Transverse colon (tissue), 4 donors: Measurements from ENCODE around the gene SLC22A23. TPM values are rescaled to one million over a fixed set of nuclear protein-coding genes. Genes with fewer than 3 reads are reported as not detected.

Experiments used
- DNase-seq: peaks from one replicate; pipeline ENCODE4 v3.0.0-alpha.2; 2019
- H3K27ac ChIP-seq, 4 donors: fragments of 200-600 bp; sonication (generic); 2 replicates each; pipeline ENCODE4 v1.5.1; 2016 to 2018; ENCODE audit warnings: inconsistent platforms in 4 of 4
- H3K27me3 ChIP-seq: fragments of 200-600 bp; sonication (generic); 2 replicates; pipeline ENCODE4 v1.5.1; 2017; ENCODE audit warnings: inconsistent platforms
- H3K36me3 ChIP-seq, 4 donors: fragments of 200-600 bp; sonication (generic); 2 replicates each; pipeline ENCODE4 v1.5.1; 2017 to 2019; ENCODE audit warnings: inconsistent platforms in 4 of 4
- H3K4me1 ChIP-seq, 4 donors: fragments of 200-600 bp; sonication (generic); 2 replicates each; pipeline ENCODE4 v1.5.1; 2017 to 2020; ENCODE audit warnings: inconsistent platforms in 4 of 4
- H3K4me3 ChIP-seq, 4 donors: fragments of 200-600 bp; sonication (generic); 1 replicate in 1 of 4; 2 replicates in 3 of 4; pipeline versions ENCODE4 v1.5.1 to v1.6.1; 2017 to 2019; ENCODE audit warnings: inconsistent platforms in 4 of 4
- H3K9me3 ChIP-seq, 2 donors: fragments of 200-600 bp; sonication (generic); 2 replicates each; pipeline ENCODE4 v1.5.1; 2017 to 2019; ENCODE audit warnings: inconsistent platforms in 2 of 2
- CTCF ChIP-seq, 5 experiments: fragments of 200-600 bp in 3 of 5; fragments of 450-650 bp in 2 of 5; sonication (generic) in 3 of 5; IDR thresholded peaks; 1 replicate in 2 of 5; 2 replicates in 3 of 5; pipeline ENCODE4 v1.5.1; 2016 to 2017; ENCODE audit warnings: antibody characterized with exemption in 5 of 5, inconsistent platforms in 3 of 5, mild to moderate bottlenecking in 2 of 5, moderate library complexity in 1 of 5
- EP300 ChIP-seq: sonication (generic); formaldehyde crosslinking; IDR thresholded peaks from one replicate; pipeline ENCODE4 v1.6.1; 2017; ENCODE audit warnings: antibody characterized with exemption, low read depth
- POLR2A ChIP-seq: fragments of 450-650 bp; IDR thresholded peaks from one replicate; pipeline ENCODE4 v1.6.1; 2016; ENCODE audit warnings: antibody characterized with exemption, mild to moderate bottlenecking, moderate library complexity
- POLR2AphosphoS5 ChIP-seq, 3 donors: sonication (generic); formaldehyde crosslinking; IDR thresholded peaks; one replicate each; pipeline ENCODE4 v1.6.1; 2016; ENCODE audit warnings: antibody characterized with exemption in 3 of 3
- WGBS, 2 donors: methylation state at CpG; one replicate each; pipeline ENCODE4 v1.1.5; 2018; ENCODE audit warnings: low coverage in 1 of 2; 5-methylcytosine and 5-hydroxymethylcytosine counted together
- in situ Hi-C, 4 donors: fragments of 200-750 bp; cut with MboI; loops; one replicate each; pipeline versions ENCODE4 v1.15.0 to v1.15.1; 2017; ENCODE audit warnings: low sequenced_read_pairs in 3 of 4, low pct_ligation_motif_present in 1 of 4, low pct_unique_long_range_greater_than_20kb in 1 of 4
- intact Hi-C: fragments of 100-400 bp; cut with DNase I; formaldehyde crosslinking; loops from one replicate; pipeline ENCODE4 v1.15.1; 2023; ENCODE audit warnings: low total_unique reads
- total RNA-seq, 4 donors: library from RNA; depleted of rRNA; stranded (reverse); fragments of >200 nt; gene quantifications; one replicate each; pipeline ENCODE4 v1.1.0, GENCODE V29; 2016

SLC22A23 gene
- total RNA-seq, 4 donors from 2014 or later: 96.1 to 161 (median 117) TPM

- Histone ChIP-seq H3K9me3 (no peaks in the 10 kb centered on the region), H3K27ac (no peak overlapping the region), H3K4me3 (no peak overlapping the region), H3K4me1 (no peaks in the 10 kb centered on the region), H3K36me3 (no peaks in the 10 kb centered on the region), H3K27me3 (no peaks in the 10 kb centered on the region)
- DNase-seq: no peak
- TF ChIP-seq CTCF (IDR thresholded peaks at IDR 0.05): no peak
- no peak for TF ChIP-seq POLR2A
- no peak for TF ChIP-seq POLR2AphosphoS5 (IDR thresholded peaks at IDR 0.05)
- TF ChIP-seq EP300: no peak
- intact Hi-C loops (no loop called here), in situ Hi-C loops (loop anchor here in 3 of 4 donors (25.0 kb wide), 2 partner anchors 181 to 269 kb away; no protein-coding TSS in a partner anchor)
- 42 to 67% methylated on average over 1 of the region's 1 CpG for WGBS, 2 donors
Observed at GRCh38 chr6:3467996-3468395, 11.1 kb upstream of the SLC22A23 start.

- Histone ChIP-seq H3K4me3 (no peak overlapping the region), H3K36me3 (no peaks in the 10 kb centered on the region), H3K9me3 (no peaks in the 10 kb centered on the region), H3K4me1 (no peaks in the 10 kb centered on the region), H3K27me3 (no peaks in the 10 kb centered on the region), H3K27ac (no peak overlapping the region)
- no peak for DNase-seq
- 82 to 87% methylated on average over 6 of the region's 6 CpGs for WGBS, 2 donors
- in situ Hi-C loops (loop anchor here in 3 of 4 donors (25.0 kb wide), 2 partner anchors 179 to 271 kb away; no protein-coding TSS in a partner anchor), intact Hi-C loops (no loop called here)
- no peak for TF ChIP-seq EP300
- no peak for TF ChIP-seq POLR2A
- no peak for TF ChIP-seq CTCF (IDR thresholded peaks at IDR 0.05)
- TF ChIP-seq POLR2AphosphoS5 (IDR thresholded peaks at IDR 0.05): no peak
Observed at GRCh38 chr6:3466488-3467219, 9.8 kb upstream of the SLC22A23 start.

- H3K4me3 ChIP-seq: no peak overlapping the region
- TF ChIP-seq POLR2A (no peak), POLR2AphosphoS5 (IDR thresholded peaks at IDR 0.05) (no peak), CTCF (IDR thresholded peaks at IDR 0.05) (no peak), EP300 (no peak)
- H3K27ac ChIP-seq: no peak overlapping the region
- peaks cover 0 to 14% (median 6%) of the 10 kb centered on the region in 4 donors for H3K4me1 ChIP-seq
- no peak for DNase-seq
- 75% methylated on average over 1 of the region's 1 CpG; no CpG with 5 or more reads in 1 of the 2 donors for WGBS, 2 donors
- in situ Hi-C loops (loop anchor here in 3 of 4 donors (25.0 kb wide), 2 partner anchors 173 to 277 kb away; no protein-coding TSS in a partner anchor), intact Hi-C loops (no loop called here)
- H3K9me3 ChIP-seq: no peaks in the 10 kb centered on the region
- H3K27me3 ChIP-seq: peaks cover 5% of the 10 kb centered on the region
- H3K36me3 ChIP-seq: no peaks in the 10 kb centered on the region
Observed at GRCh38 chr6:3460253-3460652, 3.4 kb upstream of the SLC22A23 start.

GRCh38 chr6:3458706-3459421 lies 2.0 kb upstream of the SLC22A23 start:
- Histone ChIP-seq H3K9me3 (no peaks in the 10 kb centered on the region), H3K27me3 (peaks cover 5% of the 10 kb centered on the region), H3K36me3 (no peaks in the 10 kb centered on the region), H3K4me3 (no peak overlapping the region), H3K27ac (no peak overlapping the region), H3K4me1 (peaks cover 0 to 20% (median 9%) of the 10 kb centered on the region in 4 donors)
- intact Hi-C loops (loop anchor here (1.0 to 10.0 kb wide), 2 partner anchors 104 to 180 kb away; no protein-coding TSS in a partner anchor), in situ Hi-C loops (loop anchor here (10.0 to 25.0 kb wide), 3 partner anchors 172 to 278 kb away; no protein-coding TSS in a partner anchor)
- DNase-seq: no peak
- 73 to 77% methylated on average over 6 of the region's 6 CpGs for WGBS, 2 donors
- no peak for TF ChIP-seq EP300
- TF ChIP-seq POLR2AphosphoS5 (IDR thresholded peaks at IDR 0.05): no peak
- TF ChIP-seq CTCF (IDR thresholded peaks at IDR 0.05): no peak
- TF ChIP-seq POLR2A: no peak
